K562 (cell line): ENCODE results near the gene PATJ. TPM values are rescaled to one million over a fixed set of nuclear protein-coding genes. Genes with fewer than 3 reads are reported as not detected.

Experiments
- ATAC-seq: fragments of 200-7000 bp; cut with Tn5 transposase; 3 replicates; pipeline ENCODE4 v1.9.1; 2020; ENCODE audit warnings: moderate library complexity
- BruUV-seq: library from RNA; stranded (reverse); fragments of 400-500 nt; replicated peaks from 2 replicates; lab custom pipeline; 2021; lab: Mats Ljungman, UMichigan
- CTCF ChIA-PET: fragments of 300-600 bp; formaldehyde crosslinking; extraction: SDS; loops from one replicate; lab custom pipeline; 2021; ENCODE audit warnings: low intra/inter-chr PET ratio; lab: Yijun Ruan, JAX
- POLR2A ChIA-PET: fragments of 300-600, 350-650 bp; sonication (Branson Sonifier 250); formaldehyde crosslinking; extraction: SDS; loops from one replicate; lab custom pipeline; 2021; ENCODE audit warnings: antibody characterized with exemption, inconsistent platforms; lab: Yijun Ruan, JAX
- DNase-seq, 4 experiments: peaks; one replicate each; pipeline versions ENCODE4 v3.0.0 to v3.0.0-alpha.2; 2011 to 2018; ENCODE audit warnings: low spot score in 3 of 4, mixed read lengths in 3 of 4; ENCODE audit errors: extremely low read depth in 1 of 4
- FAIRE-seq: peaks from 2 replicates; lab custom pipeline; 2011; peaks lifted over from hg19 to GRCh38; lab: Jason Lieb, UNC
- H2AFZ ChIP-seq: 2 replicates; pipeline ENCODE4 v1.6.0; 2011; ENCODE audit warnings: low read depth, low read length, control low read depth, inconsistent platforms
- H3K27ac ChIP-seq: fragments of 200-600 bp; 3 replicates; pipeline ENCODE4 v1.8.0; 2011; ENCODE audit warnings: low read depth, mild to moderate bottlenecking, control low read depth, inconsistent platforms, low read length, moderate library complexity, mixed read lengths; ENCODE audit errors: extremely low read depth
- H3K27me3 ChIP-seq, 2 experiments: fragments of 300-600 bp in 1 of 2; 2 replicates in 1 of 2; 3 replicates in 1 of 2; pipeline versions ENCODE4 v1.6.0 to v1.8.0; 2011; ENCODE audit warnings: inconsistent platforms in 2 of 2, low read length in 2 of 2, mild to moderate bottlenecking in 1 of 2, mixed read lengths in 1 of 2, moderate library complexity in 1 of 2; ENCODE audit not compliant: control insufficient read depth in 2 of 2, insufficient read depth in 2 of 2
- H3K36me3 ChIP-seq: fragments of 300-600 bp; 3 replicates; pipeline ENCODE4 v1.8.0; 2011; ENCODE audit warnings: mild to moderate bottlenecking, low read length, inconsistent platforms; ENCODE audit not compliant: control insufficient read depth, insufficient read depth
- H3K4me1 ChIP-seq, 2 experiments: fragments of 200-600 bp in 1 of 2; replicated peaks in 1 of 2; 2 replicates in 1 of 2; 3 replicates in 1 of 2; pipeline versions ENCODE4 v1.5.1 to v1.8.0; 2011; ENCODE audit warnings: inconsistent platforms in 2 of 2, low read length in 2 of 2, mild to moderate bottlenecking in 1 of 2, mixed read lengths in 1 of 2, moderate library complexity in 1 of 2; ENCODE audit not compliant: control insufficient read depth in 2 of 2, insufficient read depth in 2 of 2
- H3K4me2 ChIP-seq: 2 replicates; pipeline ENCODE4 v1.6.1; 2011; ENCODE audit warnings: low read length, control low read depth, inconsistent platforms, mixed read lengths; ENCODE audit not compliant: insufficient read depth
- H3K4me3 ChIP-seq: fragments of 200-600 bp; sonication (generic), shearing (Covaris generic); 2 replicates; pipeline ENCODE4 v1.5.1; 2016; ENCODE audit warnings: control low read depth, inconsistent platforms
- H3K79me2 ChIP-seq: fragments of 200-600 bp; 3 replicates; pipeline ENCODE4 v1.8.0; 2011; ENCODE audit warnings: low read length, inconsistent platforms; ENCODE audit not compliant: control insufficient read depth, insufficient read depth
- H3K9ac ChIP-seq, 2 experiments: 2 replicates each; pipeline versions ENCODE4 v1.6.0 to v1.6.1; 2011; ENCODE audit warnings: low read depth in 2 of 2, low read length in 2 of 2, control low read depth in 1 of 2, inconsistent platforms in 1 of 2, mild to moderate bottlenecking in 1 of 2, mixed read lengths in 1 of 2; ENCODE audit not compliant: insufficient read depth in 1 of 2
- H3K9me1 ChIP-seq: one replicate; pipeline ENCODE4 v1.6.0; 2011; ENCODE audit warnings: inconsistent platforms, mild to moderate bottlenecking, low read length, moderate library complexity; ENCODE audit not compliant: control insufficient read depth, insufficient read depth
- H3K9me3 ChIP-seq: replicated peaks from 2 replicates; pipeline ENCODE4 v1.5.1; 2011; ENCODE audit warnings: low read depth, low read length, inconsistent platforms; ENCODE audit not compliant: control insufficient read depth, insufficient read depth
- H4K20me1 ChIP-seq: replicated peaks from 2 replicates; pipeline ENCODE4 v1.6.1; 2011; ENCODE audit warnings: low read length, inconsistent platforms, mixed read lengths; ENCODE audit not compliant: control insufficient read depth, insufficient read depth
- BRD4 ChIP-seq: fragments of 200-600 bp; sonication (generic); IDR thresholded peaks from 2 replicates; pipeline ENCODE4 v1.6.1; 2017; ENCODE audit warnings: inconsistent platforms
- DMBX1 ChIP-seq: fragments of 250-450 bp; sonication (Bioruptor Pico); IDR thresholded peaks from 2 replicates; pipeline ENCODE4 v1.8.0; 2022; ENCODE audit warnings: inconsistent platforms, mild to moderate bottlenecking, moderate library complexity, borderline replicate concordance
- ELF1 ChIP-seq: fragments of 200-800 bp; sonication (Bioruptor generic); IDR thresholded peaks from 2 replicates; pipeline ENCODE4 v1.6.1; 2016; ENCODE audit warnings: missing genetic modification characterization, missing compliant biosample characterization
- JUNB ChIP-seq: fragments of 450-650 bp; formaldehyde crosslinking; conservative IDR thresholded peaks from 2 replicates; pipeline ENCODE4 v1.4.0; 2020; ENCODE audit warnings: mild to moderate bottlenecking
- LEF1 ChIP-seq: fragments of 450-650 bp; IDR thresholded peaks from 2 replicates; pipeline ENCODE4 v1.6.1; 2016; ENCODE audit warnings: mild to moderate bottlenecking
- MBD1 ChIP-seq: fragments of 250-450 bp; sonication (Bioruptor Pico); IDR thresholded peaks from 2 replicates; pipeline ENCODE4 v1.8.0; 2022; ENCODE audit warnings: inconsistent platforms
- NCOA1 ChIP-seq: fragments of 450-650 bp; IDR thresholded peaks from 2 replicates; pipeline ENCODE4 v1.6.1; 2016; ENCODE audit warnings: low read depth
- ZC3H4 ChIP-seq: sonication (generic); formaldehyde crosslinking; IDR thresholded peaks from 2 replicates; pipeline ENCODE4 v1.9.0; 2021; ENCODE audit warnings: missing genetic modification reagents, borderline replicate concordance
- WGBS: fragments of 100-300 bp; shearing (Covaris generic); methylation state at CpG from one replicate; pipeline ENCODE4 v1.1.6; 2016; ENCODE audit warnings: low coverage, mixed read lengths; ENCODE audit not compliant: insufficient coverage; ENCODE audit errors: missing lambda C conversion rate; 5-methylcytosine and 5-hydroxymethylcytosine counted together
- in situ Hi-C: fragments of 300-500 bp; cut with MboI; formaldehyde crosslinking; loops from 4 replicates; pipeline ENCODE4 v1.15.0; 2018; ENCODE audit warnings: inconsistent platforms, mixed read lengths
- intact Hi-C: fragments of 100-400 bp; cut with micrococcal nuclease; formaldehyde crosslinking; loops from 2 replicates; pipeline ENCODE4 v1.14.2; 2022
- polyA plus RNA-seq, 8 experiments: library from polyadenylated mRNA; depleted of rRNA in 4 of 8; stranded (reverse) in 5 of 8; unstranded in 3 of 8; fragments of >200 nt; fragmentation: Nextera tagmentation in 2 of 8; fragmentation: Illumina TruSeq in 1 of 8; extraction: Ambion mirVana in 2 of 8; extraction: Trizol in 1 of 8; gene quantifications; 2 replicates each; pipeline versions ENCODE4 v1.2.1 to v1.2.3, GENCODE V29; 2011 to 2014; ENCODE audit warnings: inconsistent platforms in 1 of 8, missing spikeins in 1 of 8
- total RNA-seq, 7 experiments: library from RNA; depleted of rRNA in 6 of 7; stranded (reverse); fragments of >200 nt in 6 of 7; fragmentation: Illumina TruSeq in 2 of 7; extraction: Trizol in 2 of 7; gene quantifications; 2 replicates each; pipeline versions ENCODE4 v1.2.1 to v1.2.3, GENCODE V29; 2011 to 2021; ENCODE audit warnings: low replicate concordance in 1 of 7

PATJ gene
- total and polyA plus RNA-seq, 9 of the 15 experiments (the other 6 are each of a cell fraction or from before 2014, with no cell fraction given), result 0.22 TPM; not detected in 8

- ATAC-seq (peak; percentile 91), FAIRE-seq (peak; percentile 95), DNase-seq (peak in 2 of 4 experiments; percentile 10 to 74)
- ChIA-PET POLR2A (interaction anchor here (0.7 to 1.0 kb wide), 2 partner anchors 49 to 59 kb away, joined by 3 read pairs; no protein-coding TSS in a partner anchor), CTCF (no interaction called here)
- no peaks in the 10 kb centered on the region for H3K9me3 ChIP-seq
- H3K27ac ChIP-seq, result peak overlapping the region; percentile 83
- no peaks in the 10 kb centered on the region for H3K9me1 ChIP-seq
- no TSS peak for BruUV-seq
- H3K79me2 ChIP-seq, result peaks cover 21% of the 10 kb centered on the region; the same call in 2 of the 3 replicates
- no peak overlapping the region for H3K4me2 ChIP-seq
- WGBS, result 7% methylated on average over 7 of the region's 7 CpGs
- H3K36me3 ChIP-seq, result peaks cover 52% of the 10 kb centered on the region
- H3K9ac ChIP-seq, result peak overlapping the region in 1 of 2 experiments; percentile 46; a peak in 3 of 4 replicates
- in situ Hi-C loops (no loop called here), intact Hi-C loops (no loop called here)
- peaks cover 4% of the 10 kb centered on the region for H4K20me1 ChIP-seq
- H3K27me3 ChIP-seq, result no peaks in the 10 kb centered on the region
- H2AFZ ChIP-seq, result no peak overlapping the region; the same call in 1 of the 2 replicates
- peaks cover 6 to 17% of the 10 kb centered on the region in 2 experiments; a peak in 4 of 5 replicates for H3K4me1 ChIP-seq
- H3K4me3 ChIP-seq, result no peak overlapping the region
- TF ChIP-seq ZC3H4 (CRISPR knock-in tag), result no peak
- TF ChIP-seq ELF1 (tag), result no peak
- no peak for TF ChIP-seq JUNB
- 0 out of 2 replicates have a peak, but pooled peaks have one; percentile 1 for TF ChIP-seq DMBX1 (CRISPR knock-in tag)
- TF ChIP-seq BRD4, result 0 out of 2 replicates have a peak, but pooled peaks have one; percentile 15
- peak; percentile 73; the same call in 1 of the 2 replicates for TF ChIP-seq LEF1
- no peak for TF ChIP-seq MBD1
- no peak for TF ChIP-seq NCOA1
These were observed 33.0 kb upstream of the PATJ start for GRCh38 chr1:61708953-61709907.
